AG04450 (cell line): ENCODE measurements around the gene NEURL1. TPM values are rescaled to one million over a fixed set of nuclear protein-coding genes. Genes with fewer than 3 reads are reported as not detected.

Source experiments
- CTCF ChIA-PET: fragments of 300-600, 350-600 bp; formaldehyde crosslinking; extraction: SDS; loops from one replicate; lab custom pipeline; 2022; ENCODE audit warnings: antibody characterized with exemption, inconsistent platforms; lab: Charles Lee
- POLR2A ChIA-PET: fragments of 350-600 bp; formaldehyde crosslinking; extraction: SDS; loops from one replicate; lab custom pipeline; 2021; ENCODE audit warnings: antibody characterized with exemption, inconsistent platforms; lab: Yijun Ruan, JAX
- DNase-seq: peaks from one replicate; pipeline ENCODE4 v3.0.0-alpha.2; 2011; ENCODE audit warnings: low read depth, low spot score
- H3K27ac ChIP-seq: one replicate; pipeline ENCODE4 v1.5.1; 2012; ENCODE audit warnings: low read depth, low read length, control low read depth
- H3K27me3 ChIP-seq: one replicate; pipeline ENCODE4 v1.6.0; 2012; ENCODE audit warnings: low read length; ENCODE audit not compliant: control insufficient read depth, insufficient read depth
- H3K4me3 ChIP-seq: 2 replicates; pipeline ENCODE4 v1.5.1; 2011; ENCODE audit warnings: mild to moderate bottlenecking, low read depth, low read length, control low read depth
- H3K9me3 ChIP-seq: 2 replicates; pipeline ENCODE4 v1.5.1; 2012; ENCODE audit warnings: low read length; ENCODE audit not compliant: control insufficient read depth, insufficient read depth
- polyA plus RNA-seq: library from polyadenylated mRNA; depleted of rRNA; stranded (reverse); fragments of >200 nt; gene quantifications from 2 replicates; pipeline ENCODE4 v1.2.3, GENCODE V29; 2011
- TF ChIP-seq, protein P1 (sequence below): IDR thresholded peaks from 2 replicates; pipeline ENCODE4 v1.5.1; 2011; ENCODE audit warnings: low read depth, low read length, control low read depth, inconsistent platforms

Gene NEURL1
- polyA plus RNA-seq, 1 experiment: 0.67 TPM

- Histone ChIP-seq H3K27ac (no peak overlapping the region), H3K9me3 (no peaks in the 10 kb centered on the region; the same call in 1 of the 2 replicates), H3K4me3 (no peak overlapping the region), H3K27me3 (peaks cover 78% of the 10 kb centered on the region)
- TF ChIP-seq, protein P1, sequence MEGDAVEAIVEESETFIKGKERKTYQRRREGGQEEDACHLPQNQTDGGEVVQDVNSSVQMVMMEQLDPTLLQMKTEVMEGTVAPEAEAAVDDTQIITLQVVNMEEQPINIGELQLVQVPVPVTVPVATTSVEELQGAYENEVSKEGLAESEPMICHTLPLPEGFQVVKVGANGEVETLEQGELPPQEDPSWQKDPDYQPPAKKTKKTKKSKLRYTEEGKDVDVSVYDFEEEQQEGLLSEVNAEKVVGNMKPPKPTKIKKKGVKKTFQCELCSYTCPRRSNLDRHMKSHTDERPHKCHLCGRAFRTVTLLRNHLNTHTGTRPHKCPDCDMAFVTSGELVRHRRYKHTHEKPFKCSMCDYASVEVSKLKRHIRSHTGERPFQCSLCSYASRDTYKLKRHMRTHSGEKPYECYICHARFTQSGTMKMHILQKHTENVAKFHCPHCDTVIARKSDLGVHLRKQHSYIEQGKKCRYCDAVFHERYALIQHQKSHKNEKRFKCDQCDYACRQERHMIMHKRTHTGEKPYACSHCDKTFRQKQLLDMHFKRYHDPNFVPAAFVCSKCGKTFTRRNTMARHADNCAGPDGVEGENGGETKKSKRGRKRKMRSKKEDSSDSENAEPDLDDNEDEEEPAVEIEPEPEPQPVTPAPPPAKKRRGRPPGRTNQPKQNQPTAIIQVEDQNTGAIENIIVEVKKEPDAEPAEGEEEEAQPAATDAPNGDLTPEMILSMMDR: no peak
- DNase-seq: no peak
- CTCF ChIA-PET: interaction anchor here (1.1 kb wide), 1 partner anchor 189 kb away, joined by 3 read pairs; no protein-coding TSS in a partner anchor
- POLR2A ChIA-PET: no interaction called here
Measured at GRCh38 chr10:103497161-103497915, 3.8 kb downstream of the NEURL1 start.

DNA sequence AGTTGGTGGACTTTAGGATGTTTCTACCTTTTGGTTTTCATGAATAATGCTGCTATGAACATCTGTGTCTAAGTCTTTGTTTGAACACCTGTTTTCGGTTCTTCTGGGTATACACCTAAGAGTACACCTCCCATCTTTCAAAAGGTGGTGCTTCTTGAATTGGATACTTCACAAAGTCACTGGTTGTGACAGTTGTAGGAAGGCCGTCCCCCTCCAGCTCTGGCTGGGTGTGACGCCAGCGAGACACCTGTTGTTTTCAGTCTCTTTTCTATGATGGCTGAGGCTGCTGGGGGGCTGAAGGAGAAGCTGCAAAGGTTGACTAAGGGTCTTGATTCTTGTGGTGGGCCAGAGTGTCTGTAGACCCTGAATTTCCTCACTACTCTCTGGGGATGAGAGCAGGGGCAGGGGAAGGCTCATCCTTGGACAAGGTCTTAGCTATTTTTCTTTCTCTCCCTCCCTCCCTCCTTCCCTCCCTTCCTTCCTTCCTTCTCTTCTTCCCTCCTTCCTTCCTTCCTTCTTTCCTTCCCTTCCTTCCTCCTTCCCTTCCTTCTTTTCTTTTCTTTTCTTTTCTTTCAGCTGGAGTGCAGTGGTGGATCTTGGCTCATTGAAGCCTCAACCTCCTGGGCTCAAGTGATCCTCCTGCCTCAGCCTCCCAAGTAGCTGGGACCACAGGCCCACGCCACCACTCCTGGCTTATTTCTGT is 5.6 kb downstream of the NEURL1 start:
- no peak for DNase-seq
- CTCF ChIA-PET: interaction anchor here (0.6 to 1.4 kb wide), 2 partner anchors 14 to 671 kb away, joined by 3 to 6 read pairs; no protein-coding TSS in a partner anchor
- Histone ChIP-seq H3K27me3 (peaks cover 80% of the 10 kb centered on the region), H3K27ac (no peak overlapping the region), H3K9me3 (no peaks in the 10 kb centered on the region; the same call in 1 of the 2 replicates), H3K4me3 (no peak overlapping the region)
- POLR2A ChIA-PET: no interaction called here
- TF ChIP-seq, protein P1: no peak

- no peak for DNase-seq
- H3K4me3 ChIP-seq: no peak overlapping the region
- ChIA-PET CTCF (interaction anchor here (1.4 kb wide), 1 partner anchor 15 kb away, joined by 6 read pairs; no protein-coding TSS in a partner anchor), POLR2A (no interaction called here)
- H3K27me3 ChIP-seq: peaks cover 74% of the 10 kb centered on the region
- H3K9me3 ChIP-seq: no peaks in the 10 kb centered on the region
- TF ChIP-seq, protein P1: no peak
- H3K27ac ChIP-seq: no peak overlapping the region
Measured at GRCh38 chr10:103499881-103500280, 6.4 kb downstream of the NEURL1 start.

DNA sequence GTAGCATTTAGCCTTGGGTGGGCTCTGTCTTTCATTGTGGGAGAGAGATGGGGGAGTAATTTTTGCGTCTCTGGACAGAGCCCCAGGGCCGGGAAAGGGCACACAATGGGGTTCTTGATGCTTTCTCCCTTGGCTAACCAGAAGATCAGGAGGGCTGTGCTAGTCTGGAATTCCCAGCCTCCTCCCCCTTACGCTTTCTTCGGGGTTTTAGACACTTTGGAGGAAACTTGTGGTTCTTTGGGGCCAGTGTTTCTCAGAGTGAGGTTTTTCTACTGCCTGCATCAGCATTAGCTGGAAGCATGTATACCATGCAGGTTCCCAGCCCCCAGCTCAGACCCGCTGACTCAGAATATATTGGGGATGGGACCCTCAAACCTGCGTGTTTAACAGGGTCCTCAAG is 7.0 kb downstream of the NEURL1 start:
- Histone ChIP-seq H3K4me3 (no peak overlapping the region), H3K9me3 (no peaks in the 10 kb centered on the region), H3K27me3 (peaks cover 70% of the 10 kb centered on the region), H3K27ac (no peak overlapping the region)
- TF ChIP-seq, protein P1: no peak
- DNase-seq: no peak
- ChIA-PET CTCF (no interaction called here), POLR2A (interaction anchor here (0.6 kb wide), 1 partner anchor 115 kb away, joined by 5 read pairs; no protein-coding TSS in a partner anchor)
